D721Med (cell line): ENCODE measurements around the gene ABL2.
"Not testable (repeated sequence)": the region's sequence is repeated elsewhere in the genome, so short reads cannot be mapped to it uniquely, and the experiment has no call there.

ENCODE experiments used
- DNase-seq: peaks from one replicate; pipeline ENCODE4 v3.0.0; 2011; ENCODE audit warnings: low spot score; ENCODE audit not compliant: insufficient read length
- FAIRE-seq: peaks from 2 replicates; lab custom pipeline; 2011; peaks lifted over from hg19 to GRCh38; lab: Jason Lieb, UNC
- TF ChIP-seq, protein P1 (sequence below): IDR thresholded peaks from 2 replicates; pipeline ENCODE4 v1.5.1; 2012; ENCODE audit warnings: mild to moderate bottlenecking, control low read depth; ENCODE audit not compliant: insufficient read depth; ENCODE audit errors: missing control alignments

The ABL2 gene

DNA sequence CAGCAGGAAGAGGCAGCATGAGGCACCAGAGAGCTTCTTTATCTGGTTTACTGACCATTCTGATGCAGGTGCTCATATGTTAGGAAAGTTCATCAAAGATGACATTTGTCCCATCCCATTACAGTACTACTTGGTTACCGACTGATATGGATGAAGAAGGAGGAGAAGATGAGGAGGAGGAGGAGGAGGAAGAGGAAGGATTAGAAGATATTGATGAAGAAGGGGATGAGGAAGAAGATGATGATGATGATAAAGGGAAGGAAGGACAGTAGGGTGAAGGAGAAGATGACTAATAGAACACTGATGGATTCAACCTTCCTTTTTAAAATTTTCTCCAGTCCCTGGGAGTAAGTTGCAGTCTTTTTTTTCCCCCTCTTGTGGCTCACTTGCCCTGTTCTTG lies 45.1 kb downstream of the ABL2 start:
- FAIRE-seq: no peak
- no peak for DNase-seq
- TF ChIP-seq, protein P1, sequence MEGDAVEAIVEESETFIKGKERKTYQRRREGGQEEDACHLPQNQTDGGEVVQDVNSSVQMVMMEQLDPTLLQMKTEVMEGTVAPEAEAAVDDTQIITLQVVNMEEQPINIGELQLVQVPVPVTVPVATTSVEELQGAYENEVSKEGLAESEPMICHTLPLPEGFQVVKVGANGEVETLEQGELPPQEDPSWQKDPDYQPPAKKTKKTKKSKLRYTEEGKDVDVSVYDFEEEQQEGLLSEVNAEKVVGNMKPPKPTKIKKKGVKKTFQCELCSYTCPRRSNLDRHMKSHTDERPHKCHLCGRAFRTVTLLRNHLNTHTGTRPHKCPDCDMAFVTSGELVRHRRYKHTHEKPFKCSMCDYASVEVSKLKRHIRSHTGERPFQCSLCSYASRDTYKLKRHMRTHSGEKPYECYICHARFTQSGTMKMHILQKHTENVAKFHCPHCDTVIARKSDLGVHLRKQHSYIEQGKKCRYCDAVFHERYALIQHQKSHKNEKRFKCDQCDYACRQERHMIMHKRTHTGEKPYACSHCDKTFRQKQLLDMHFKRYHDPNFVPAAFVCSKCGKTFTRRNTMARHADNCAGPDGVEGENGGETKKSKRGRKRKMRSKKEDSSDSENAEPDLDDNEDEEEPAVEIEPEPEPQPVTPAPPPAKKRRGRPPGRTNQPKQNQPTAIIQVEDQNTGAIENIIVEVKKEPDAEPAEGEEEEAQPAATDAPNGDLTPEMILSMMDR: no peak

DNA sequence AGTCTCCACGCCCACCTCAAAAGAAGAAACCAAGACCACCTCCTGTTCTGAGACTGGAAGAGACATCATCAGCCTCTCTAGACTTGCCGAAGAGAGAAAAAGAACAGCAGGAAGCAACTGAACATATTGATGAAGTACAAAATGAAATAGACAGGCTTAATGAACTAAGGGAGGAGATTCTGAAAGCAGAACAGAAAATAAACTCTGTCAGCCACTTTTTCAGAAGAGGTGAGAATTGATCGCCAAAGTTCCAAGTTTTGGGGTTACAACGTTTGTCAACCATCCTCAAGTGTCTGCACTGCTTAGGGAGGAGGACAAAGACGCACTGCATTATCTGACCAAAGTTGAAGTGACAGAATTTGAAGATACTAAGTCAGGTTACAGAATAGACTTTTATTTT lies 45.6 kb downstream of the ABL2 start:
- FAIRE-seq (no peak), DNase-seq (no peak)
- TF ChIP-seq, protein P1: no peak

GRCh38 chr1:179178950-179179349 lies 50.5 kb downstream of the ABL2 start:
- peak; percentile 99 for FAIRE-seq
- DNase-seq: peak; percentile 64
- TF ChIP-seq, protein P1: no peak

GRCh38 chr1:179178183-179178582 lies 51.3 kb downstream of the ABL2 start:
- TF ChIP-seq, protein P1: no peak
- no peak for DNase-seq
- FAIRE-seq: no peak

DNA sequence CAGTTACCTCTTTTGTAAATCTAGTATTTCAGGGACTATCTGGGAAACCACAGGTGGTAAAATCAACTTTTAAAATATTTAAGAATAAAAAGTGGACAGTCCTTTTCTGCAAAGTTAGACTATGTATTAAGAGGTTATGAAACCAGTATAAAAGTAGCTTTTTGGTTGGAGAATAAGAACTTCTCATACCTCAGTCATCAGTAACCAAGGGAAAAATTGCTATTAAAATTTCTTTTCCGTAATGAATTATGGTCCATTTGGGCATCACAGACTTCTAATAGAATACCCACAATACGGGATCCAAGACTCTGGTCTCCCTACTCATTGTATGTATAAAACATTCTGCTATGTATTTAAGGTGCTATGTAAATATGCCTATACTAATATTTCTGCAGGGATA lies 51.9 kb downstream of the ABL2 start:
- DNase-seq: no peak
- FAIRE-seq: peak; percentile 38

DNA sequence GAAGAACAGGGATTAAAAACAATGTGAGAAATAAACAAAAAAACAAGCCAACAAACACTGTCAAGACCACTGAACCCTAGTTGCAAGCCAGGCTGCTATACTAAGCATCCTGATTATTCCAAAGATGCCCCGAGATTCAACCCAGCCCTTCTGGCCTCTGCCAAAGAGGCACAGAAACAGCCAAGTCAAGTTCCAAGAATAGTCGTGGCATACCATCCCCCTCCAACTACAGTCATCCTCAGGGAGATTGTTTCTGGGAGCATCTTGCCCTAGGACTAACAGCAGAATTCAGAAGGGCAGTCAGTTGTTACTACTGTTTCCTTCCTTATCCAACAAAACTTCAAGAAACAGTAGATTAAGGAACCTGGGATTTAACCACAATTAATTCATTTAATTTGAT lies 52.3 kb downstream of the ABL2 start:
- FAIRE-seq: peak; percentile 29
- no peak for DNase-seq
- TF ChIP-seq, protein P1: no peak

More for the DNA sequence above, 51.9 kb downstream of the ABL2 start:
- TF ChIP-seq, protein P1: no peak

GRCh38 chr1:179175011-179175841 lies 54.3 kb downstream of the ABL2 start:
- TF ChIP-seq, protein P1: no peak
- FAIRE-seq (peak; percentile 48), DNase-seq (no peak)

GRCh38 chr1:179170468-179170770 lies 59.1 kb downstream of the ABL2 start:
- FAIRE-seq: not testable (repeated sequence)

More at GRCh38 chr1:179170468-179170770, 59.1 kb downstream of the ABL2 start:
- not testable (repeated sequence) for DNase-seq
